Type B pancreatic cell (in vitro differentiated cells): ENCODE results near the gene AIG1. TPM values are rescaled to one million over a fixed set of nuclear protein-coding genes. Genes with fewer than 3 reads are reported as not detected.
A peak's percentile ranks its signal among the peaks of the same experiment; 100 is the strongest.

Experiments
- DNase-seq: peaks from one replicate; pipeline ENCODE4 v3.0.0; 2021; ENCODE audit warnings: mixed read lengths; ENCODE audit not compliant: unreplicated experiment; ENCODE audit errors: extremely low spot score
- H3K27ac Mint-ChIP-seq: 2 replicates; pipeline ENCODE4 v1.8.0; 2021; ENCODE audit warnings: mild to moderate bottlenecking, mixed read lengths
- H3K27me3 Mint-ChIP-seq: 2 replicates; pipeline ENCODE4 v1.8.0; 2021; ENCODE audit warnings: mixed read lengths
- H3K36me3 Mint-ChIP-seq: 2 replicates; pipeline ENCODE4 v1.8.0; 2021; ENCODE audit warnings: mixed read lengths
- H3K4me1 Mint-ChIP-seq: one replicate; pipeline ENCODE4 v1.8.0; 2021; ENCODE audit warnings: mixed read lengths; ENCODE audit not compliant: unreplicated experiment
- H3K4me3 Mint-ChIP-seq: 2 replicates; pipeline ENCODE4 v1.8.0; 2021; ENCODE audit warnings: mild to moderate bottlenecking, mixed read lengths
- H3K9me3 Mint-ChIP-seq: 2 replicates; pipeline ENCODE4 v1.8.0; 2021; ENCODE audit warnings: mixed read lengths
- CTCF ChIP-seq: fragments of 200-600 bp; sonication (generic); conservative IDR thresholded peaks from 2 replicates; pipeline ENCODE4 v1.5.0; 2021; ENCODE audit warnings: antibody characterized with exemption, mild to moderate bottlenecking
- total RNA-seq: library from RNA; stranded (reverse); gene quantifications from 2 replicates; pipeline ENCODE4 v1.2.1, GENCODE V29; 2021; ENCODE audit warnings: low replicate concordance

Gene AIG1
- total RNA-seq, 1 donor from 2014 or later: 34.3 TPM

- H3K4me3 Mint-ChIP-seq: no peak overlapping the region
- H3K27me3 Mint-ChIP-seq: no peaks in the 10 kb centered on the region
- no peak for DNase-seq
- peaks cover 35% of the 10 kb centered on the region for H3K4me1 Mint-ChIP-seq
- TF ChIP-seq CTCF: no peak
- no peaks in the 10 kb centered on the region for H3K36me3 Mint-ChIP-seq
- H3K9me3 Mint-ChIP-seq: no peaks in the 10 kb centered on the region
- no peak overlapping the region for H3K27ac Mint-ChIP-seq
Observed at GRCh38 chr6:143063631-143064030, 2.9 kb downstream of the AIG1 start.

GRCh38 chr6:143064271-143064670, 3.6 kb downstream of the AIG1 start:
- Mint-ChIP-seq H3K27ac (peak overlapping the region; percentile 61), H3K9me3 (no peaks in the 10 kb centered on the region), H3K4me1 (peaks cover 31% of the 10 kb centered on the region), H3K4me3 (no peak overlapping the region), H3K36me3 (no peaks in the 10 kb centered on the region), H3K27me3 (no peaks in the 10 kb centered on the region)
- no peak for TF ChIP-seq CTCF
- no peak for DNase-seq

- H3K9me3 Mint-ChIP-seq: no peaks in the 10 kb centered on the region
- TF ChIP-seq CTCF: no peak
- no peak for DNase-seq
- H3K27ac Mint-ChIP-seq: peak overlapping the region; percentile 61
- no peaks in the 10 kb centered on the region for H3K27me3 Mint-ChIP-seq
- no peaks in the 10 kb centered on the region for H3K36me3 Mint-ChIP-seq
- H3K4me1 Mint-ChIP-seq: peaks cover 23% of the 10 kb centered on the region
- H3K4me3 Mint-ChIP-seq: peak overlapping the region; percentile 9
Observed at GRCh38 chr6:143064951-143065683, 4.4 kb downstream of the AIG1 start.

- no peak overlapping the region for H3K27ac Mint-ChIP-seq
- TF ChIP-seq CTCF: no peak
- DNase-seq: no peak
Observed at GRCh38 chr6:143068001-143068400, 7.3 kb downstream of the AIG1 start.

GRCh38 chr6:143074101-143074500, 13.4 kb downstream of the AIG1 start:
- Mint-ChIP-seq H3K4me1 (peaks cover 5% of the 10 kb centered on the region), H3K9me3 (no peaks in the 10 kb centered on the region), H3K36me3 (no peaks in the 10 kb centered on the region), H3K27me3 (no peaks in the 10 kb centered on the region), H3K4me3 (no peak overlapping the region), H3K27ac (no peak overlapping the region)
- TF ChIP-seq CTCF: no peak
- no peak for DNase-seq

More at GRCh38 chr6:143068001-143068400, 7.3 kb downstream of the AIG1 start:
- Mint-ChIP-seq H3K27me3 (no peaks in the 10 kb centered on the region), H3K9me3 (no peaks in the 10 kb centered on the region), H3K4me1 (peaks cover 9% of the 10 kb centered on the region), H3K36me3 (no peaks in the 10 kb centered on the region), H3K4me3 (no peak overlapping the region)
